ENCODE data around the gene CRACR2A.

The CRACR2A gene

GRCh38 chr12:3713947-3714346 is 39.0 kb downstream of the CRACR2A start:
- Histone ChIP-seq H3K27me3 (ENCODE audit: insufficient read depth, poor library complexity, severe bottlenecking) (no peaks in the 10 kb centered on the region), H3K4me1 (ENCODE audit: insufficient read depth, poor library complexity, severe bottlenecking) (no peaks in the 10 kb centered on the region), H3K36me3 (ENCODE audit: low read depth) (no peaks in the 10 kb centered on the region), H3K9me3 (ENCODE audit: severe bottlenecking) (no peaks in the 10 kb centered on the region), H3K4me3 (ENCODE audit: severe bottlenecking) (no peak overlapping the region), H3K27ac (ENCODE audit: poor library complexity, severe bottlenecking) (no peak overlapping the region)
- DNase-seq (ENCODE audit: low spot score) = no peak
- ATAC-seq (ENCODE audit: low read depth) = no peak
- TF ChIP-seq, protein P1, sequence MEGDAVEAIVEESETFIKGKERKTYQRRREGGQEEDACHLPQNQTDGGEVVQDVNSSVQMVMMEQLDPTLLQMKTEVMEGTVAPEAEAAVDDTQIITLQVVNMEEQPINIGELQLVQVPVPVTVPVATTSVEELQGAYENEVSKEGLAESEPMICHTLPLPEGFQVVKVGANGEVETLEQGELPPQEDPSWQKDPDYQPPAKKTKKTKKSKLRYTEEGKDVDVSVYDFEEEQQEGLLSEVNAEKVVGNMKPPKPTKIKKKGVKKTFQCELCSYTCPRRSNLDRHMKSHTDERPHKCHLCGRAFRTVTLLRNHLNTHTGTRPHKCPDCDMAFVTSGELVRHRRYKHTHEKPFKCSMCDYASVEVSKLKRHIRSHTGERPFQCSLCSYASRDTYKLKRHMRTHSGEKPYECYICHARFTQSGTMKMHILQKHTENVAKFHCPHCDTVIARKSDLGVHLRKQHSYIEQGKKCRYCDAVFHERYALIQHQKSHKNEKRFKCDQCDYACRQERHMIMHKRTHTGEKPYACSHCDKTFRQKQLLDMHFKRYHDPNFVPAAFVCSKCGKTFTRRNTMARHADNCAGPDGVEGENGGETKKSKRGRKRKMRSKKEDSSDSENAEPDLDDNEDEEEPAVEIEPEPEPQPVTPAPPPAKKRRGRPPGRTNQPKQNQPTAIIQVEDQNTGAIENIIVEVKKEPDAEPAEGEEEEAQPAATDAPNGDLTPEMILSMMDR (IDR thresholded peaks at IDR 0.05; ENCODE audit: poor library complexity, severe bottlenecking) = no peak

- TF ChIP-seq, protein P1 (IDR thresholded peaks at IDR 0.05; ENCODE audit: poor library complexity, severe bottlenecking) = no peak
- Histone ChIP-seq H3K9me3 (ENCODE audit: severe bottlenecking) (no peaks in the 10 kb centered on the region), H3K36me3 (ENCODE audit: low read depth) (no peaks in the 10 kb centered on the region), H3K27me3 (ENCODE audit: insufficient read depth, poor library complexity, severe bottlenecking) (no peaks in the 10 kb centered on the region), H3K27ac (ENCODE audit: poor library complexity, severe bottlenecking) (no peak overlapping the region), H3K4me3 (ENCODE audit: severe bottlenecking) (no peak overlapping the region), H3K4me1 (ENCODE audit: insufficient read depth, poor library complexity, severe bottlenecking) (no peaks in the 10 kb centered on the region)
- ATAC-seq (ENCODE audit: low read depth) = no peak
- DNase-seq (ENCODE audit: low spot score) = no peak
Measured at GRCh38 chr12:3713483-3713882, 39.4 kb downstream of the CRACR2A start.

DNA sequence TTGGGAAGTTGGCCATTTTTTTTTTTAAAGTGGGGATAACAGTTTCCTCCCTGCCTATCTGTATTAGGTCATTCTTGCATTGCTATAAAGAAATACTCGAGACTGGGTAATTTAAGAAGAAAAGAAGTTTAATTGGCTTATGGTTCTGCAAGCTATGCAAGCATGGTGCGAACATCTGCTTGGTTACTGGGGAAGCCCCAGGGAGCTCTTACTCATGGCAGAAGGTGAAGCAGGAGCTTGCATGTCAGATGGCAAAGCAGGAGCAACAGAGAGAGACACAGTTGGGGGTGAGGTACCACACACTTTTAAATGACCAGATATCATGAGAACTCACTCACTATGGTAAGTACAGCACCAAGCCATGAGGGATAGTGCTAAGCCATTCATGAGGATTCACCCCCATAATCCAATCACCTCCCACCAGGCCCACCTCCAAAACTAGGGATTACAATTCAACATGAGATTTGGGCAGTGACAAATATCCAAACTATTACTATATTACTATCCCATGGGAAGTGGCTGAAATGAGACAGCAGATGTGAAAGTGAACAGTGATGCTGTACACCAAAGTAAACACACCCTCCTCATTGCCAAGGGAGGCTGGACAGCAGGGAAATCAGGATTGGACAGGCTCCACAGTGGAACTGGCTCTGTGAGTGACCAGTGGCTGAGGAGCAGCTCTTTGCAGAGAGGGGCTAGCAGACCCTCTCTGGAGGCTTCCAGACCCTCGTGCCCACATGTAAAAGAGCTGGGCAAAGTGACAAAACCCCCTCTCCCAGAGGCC is 40.5 kb downstream of the CRACR2A start:
- H3K27me3 ChIP-seq (ENCODE audit: insufficient read depth, poor library complexity, severe bottlenecking) = no peaks in the 10 kb centered on the region
- H3K9me3 ChIP-seq (ENCODE audit: severe bottlenecking) = no peaks in the 10 kb centered on the region
- no peak for ATAC-seq (ENCODE audit: low read depth)
- no peaks in the 10 kb centered on the region for H3K36me3 ChIP-seq (ENCODE audit: low read depth)
- TF ChIP-seq, protein P1 (IDR thresholded peaks at IDR 0.05; ENCODE audit: poor library complexity, severe bottlenecking) = no peak
- no peak for DNase-seq (ENCODE audit: low spot score)
- H3K4me1 ChIP-seq (ENCODE audit: insufficient read depth, poor library complexity, severe bottlenecking) = no peaks in the 10 kb centered on the region
- H3K4me3 ChIP-seq (ENCODE audit: severe bottlenecking) = no peak overlapping the region
- H3K27ac ChIP-seq (ENCODE audit: poor library complexity, severe bottlenecking) = no peak overlapping the region

- H3K36me3 ChIP-seq (ENCODE audit: low read depth) = no peaks in the 10 kb centered on the region
- TF ChIP-seq, protein P1 (IDR thresholded peaks at IDR 0.05; ENCODE audit: poor library complexity, severe bottlenecking) = no peak
- ATAC-seq (ENCODE audit: low read depth) (no peak), DNase-seq (ENCODE audit: low spot score) (no peak)
- H3K9me3 ChIP-seq (ENCODE audit: severe bottlenecking) = no peaks in the 10 kb centered on the region
- H3K27me3 ChIP-seq (ENCODE audit: insufficient read depth, poor library complexity, severe bottlenecking) = no peaks in the 10 kb centered on the region
- H3K27ac ChIP-seq (ENCODE audit: poor library complexity, severe bottlenecking) = no peak overlapping the region
- no peak overlapping the region for H3K4me3 ChIP-seq (ENCODE audit: severe bottlenecking)
- no peaks in the 10 kb centered on the region for H3K4me1 ChIP-seq (ENCODE audit: insufficient read depth, poor library complexity, severe bottlenecking)
Measured at GRCh38 chr12:3705354-3705675, 47.6 kb downstream of the CRACR2A start.
